IMR-90 (cell line): ENCODE results near the gene GPC6. TPM values are rescaled to one million over a fixed set of nuclear protein-coding genes. Genes with fewer than 3 reads are reported as not detected.
A peak's percentile ranks its signal among the peaks of the same experiment; 100 is the strongest.

Experiments used
- ATAC-seq: fragments of 200-7000 bp; cut with Tn5 transposase; 2 replicates; pipeline ENCODE4 v1.9.1; 2020; ENCODE audit warnings: low read depth, mild to moderate bottlenecking, moderate library complexity
- BruUV-seq: library from RNA; stranded (reverse); fragments of 400-500 nt; replicated peaks from 2 replicates; lab custom pipeline; 2021; lab: Mats Ljungman, UMichigan
- CTCF ChIA-PET: fragments of 300-600 bp; formaldehyde crosslinking; extraction: SDS; loops from one replicate; lab custom pipeline; 2021; ENCODE audit warnings: antibody characterized with exemption; lab: Yijun Ruan, JAX
- POLR2A ChIA-PET: fragments of 300-600 bp; sonication (Branson Sonifier 250); formaldehyde crosslinking; loops from one replicate; lab custom pipeline; 2022; ENCODE audit warnings: antibody characterized with exemption; ENCODE audit not compliant: unreplicated experiment; lab: Charles Lee
- DNase-seq: peaks from one replicate; pipeline ENCODE4 v3.0.0; 2013
- H2AFZ ChIP-seq: replicated peaks from 2 replicates; pipeline ENCODE3; 2013; ENCODE audit warnings: low read length, mild to moderate bottlenecking; ENCODE audit not compliant: poor library complexity
- H2AK5ac ChIP-seq: 2 replicates; pipeline ENCODE4 v1.6.1; 2013; ENCODE audit warnings: low read depth, low read length, inconsistent platforms
- H2AK9ac ChIP-seq: replicated peaks from 2 replicates; pipeline ENCODE3; 2013; ENCODE audit warnings: mild to moderate bottlenecking, low read depth, low read length, moderate library complexity; ENCODE audit not compliant: poor library complexity
- H2BK120ac ChIP-seq: 2 replicates; pipeline ENCODE4 v1.6.1; 2013; ENCODE audit warnings: low read depth, low read length, inconsistent platforms
- H2BK15ac ChIP-seq: 3 replicates; pipeline ENCODE4 v1.6.1; 2013; ENCODE audit warnings: low read depth, low read length, inconsistent platforms
- H2BK20ac ChIP-seq: 2 replicates; pipeline ENCODE4 v1.6.1; 2013; ENCODE audit warnings: low read depth, mild to moderate bottlenecking, inconsistent platforms, low read length, moderate library complexity
- H2BK5ac ChIP-seq: 2 replicates; pipeline ENCODE4 v1.6.1; 2013; ENCODE audit warnings: mild to moderate bottlenecking, low read depth, low read length, inconsistent platforms; ENCODE audit not compliant: poor library complexity, severe bottlenecking
- H3K14ac ChIP-seq: replicated peaks from 2 replicates; pipeline ENCODE4 v1.6.1; 2013; ENCODE audit warnings: low read depth, low read length, inconsistent platforms
- H3K18ac ChIP-seq: 2 replicates; pipeline ENCODE4 v1.6.1; 2013; ENCODE audit warnings: low read depth, low read length, control low read depth
- H3K23ac ChIP-seq: 2 replicates; pipeline ENCODE4 v1.6.1; 2013; ENCODE audit warnings: low read depth, low read length, inconsistent platforms
- H3K27ac ChIP-seq: 2 replicates; pipeline ENCODE4 v1.5.1; 2013; ENCODE audit warnings: mild to moderate bottlenecking, control low read depth, low read length; ENCODE audit not compliant: insufficient read depth
- H3K27me3 ChIP-seq: 2 replicates; pipeline ENCODE4 v1.6.1; 2013; ENCODE audit warnings: low read length; ENCODE audit not compliant: control insufficient read depth, insufficient read depth
- H3K36me3 ChIP-seq: 2 replicates; pipeline ENCODE4 v1.6.1; 2013; ENCODE audit warnings: low read length, mixed read lengths; ENCODE audit not compliant: control insufficient read depth, insufficient read depth
- H3K4ac ChIP-seq: 2 replicates; pipeline ENCODE4 v1.6.1; 2013; ENCODE audit warnings: low read depth, low read length, inconsistent platforms
- H3K4me1 ChIP-seq: 2 replicates; pipeline ENCODE4 v1.6.1; 2013; ENCODE audit warnings: low read length, mixed read lengths; ENCODE audit not compliant: control insufficient read depth, insufficient read depth
- H3K4me2 ChIP-seq: 2 replicates; pipeline ENCODE4 v1.6.1; 2013; ENCODE audit warnings: low read depth, mild to moderate bottlenecking, control low read depth, low read length, moderate library complexity
- H3K4me3 ChIP-seq: 2 replicates; pipeline ENCODE4 v1.5.1; 2013; ENCODE audit warnings: low read depth, mild to moderate bottlenecking, control low read depth, low read length, moderate library complexity; ENCODE audit not compliant: insufficient read depth
- H3K56ac ChIP-seq: 2 replicates; pipeline ENCODE4 v1.6.1; 2013; ENCODE audit warnings: low read length, inconsistent platforms; ENCODE audit not compliant: insufficient read depth; ENCODE audit errors: extremely low read depth
- H3K79me1 ChIP-seq, 2 experiments: 2 replicates each; pipeline ENCODE4 v1.6.1; 2013; ENCODE audit warnings: low read length in 2 of 2, inconsistent platforms in 1 of 2, low read depth in 1 of 2
- H3K9ac ChIP-seq: 2 replicates; pipeline ENCODE4 v1.6.1; 2013; ENCODE audit warnings: low read depth, low read length, control low read depth
- H3K9me1 ChIP-seq: 2 replicates; pipeline ENCODE4 v1.6.1; 2013; ENCODE audit warnings: low read length, inconsistent platforms; ENCODE audit not compliant: insufficient read depth
- H3K9me3 ChIP-seq: 2 replicates; pipeline ENCODE4 v1.6.1; 2013; ENCODE audit warnings: low read length; ENCODE audit not compliant: control insufficient read depth, insufficient read depth
- H4K20me1 ChIP-seq: 2 replicates; pipeline ENCODE4 v1.6.1; 2013; ENCODE audit warnings: low read length, inconsistent platforms; ENCODE audit not compliant: insufficient read depth
- H4K5ac ChIP-seq: 2 replicates; pipeline ENCODE4 v1.6.1; 2013; ENCODE audit warnings: mild to moderate bottlenecking, low read depth, low read length, control low read depth
- H4K8ac ChIP-seq, 2 experiments: 2 replicates each; pipeline ENCODE4 v1.6.1; 2013; ENCODE audit warnings: low read depth in 2 of 2, low read length in 2 of 2, control low read depth in 1 of 2, inconsistent platforms in 1 of 2
- H4K91ac ChIP-seq: 2 replicates; pipeline ENCODE4 v1.6.1; 2013; ENCODE audit warnings: low read depth, low read length, inconsistent platforms; ENCODE audit not compliant: insufficient read depth
- CEBPB ChIP-seq: IDR thresholded peaks from 2 replicates; pipeline ENCODE4 v1.6.1; 2012; ENCODE audit warnings: low read depth, low read length, improper control_type of control experiment
- CHD1 ChIP-seq: IDR thresholded peaks from 2 replicates; pipeline ENCODE4 v1.6.1; 2012; ENCODE audit warnings: low read depth, low read length, improper control_type of control experiment
- ELK1 ChIP-seq: fragments of 150-350 bp; IDR thresholded peaks from 2 replicates; pipeline ENCODE4 v1.6.1; 2016; ENCODE audit warnings: low read depth, mild to moderate bottlenecking, low read length, moderate library complexity, borderline replicate concordance
- FOS ChIP-seq: fragments of 150-350 bp; IDR thresholded peaks from 2 replicates; pipeline ENCODE4 v1.6.1; 2016; ENCODE audit warnings: low read depth, low read length
- MAFK ChIP-seq: IDR thresholded peaks from 2 replicates; pipeline ENCODE4 v1.6.1; 2012; ENCODE audit warnings: low read depth, low read length, improper control_type of control experiment
- MAZ ChIP-seq: IDR thresholded peaks from 2 replicates; pipeline ENCODE4 v1.6.1; 2012; ENCODE audit warnings: low read depth, mild to moderate bottlenecking, low read length, improper control_type of control experiment, moderate library complexity, borderline replicate concordance
- MXI1 ChIP-seq: IDR thresholded peaks from 2 replicates; pipeline ENCODE4 v1.6.1; 2012; ENCODE audit warnings: low read depth, mild to moderate bottlenecking, low read length, moderate library complexity, borderline replicate concordance
- NFE2L2 ChIP-seq: fragments of 150-350 bp; IDR thresholded peaks from 2 replicates; pipeline ENCODE4 v1.6.1; 2016; ENCODE audit warnings: low read depth, mild to moderate bottlenecking, low read length
- POLR2A ChIP-seq: IDR thresholded peaks from 2 replicates; pipeline ENCODE4 v1.6.1; 2012; ENCODE audit warnings: mild to moderate bottlenecking, low read depth, low read length
- RAD21 ChIP-seq: IDR thresholded peaks from 2 replicates; pipeline ENCODE4 v1.6.1; 2012; ENCODE audit warnings: low read length, improper control_type of control experiment
- RCOR1 ChIP-seq: IDR thresholded peaks from 2 replicates; pipeline ENCODE4 v1.6.1; 2012; ENCODE audit warnings: mild to moderate bottlenecking, low read length, improper control_type of control experiment; ENCODE audit not compliant: insufficient replicate concordance
- RFX5 ChIP-seq: IDR thresholded peaks from 2 replicates; pipeline ENCODE4 v1.8.0; 2012; ENCODE audit warnings: low read depth, mild to moderate bottlenecking, low read length, moderate library complexity
- SMC3 ChIP-seq: fragments of 150-350 bp; IDR thresholded peaks from 2 replicates; pipeline ENCODE4 v1.6.1; 2016; ENCODE audit warnings: low read depth, mild to moderate bottlenecking, antibody characterized with exemption, low read length, moderate library complexity
- WGBS, 2 experiments: methylation state at CpG; one replicate each; pipeline versions ENCODE4 v1.1.5 to v1.1.7; 2013; ENCODE audit warnings: missing lambda C conversion rate in 2 of 2; ENCODE audit not compliant: insufficient read length in 1 of 2; ENCODE audit errors: extremely low coverage in 2 of 2; 5-methylcytosine and 5-hydroxymethylcytosine counted together
- dilution Hi-C: fragments of 300-500 bp; cut with HindIII; formaldehyde crosslinking; loops from one replicate; pipeline ENCODE4 v1.14.3; 2018; ENCODE audit warnings: low sequenced_read_pairs; ENCODE audit not compliant: unreplicated experiment
- in situ Hi-C: fragments of 300-500 bp; cut with MboI; formaldehyde crosslinking; loops from 3 replicates; pipeline ENCODE4 v1.14.3; 2019; ENCODE audit warnings: low sequenced_read_pairs, inconsistent platforms, mixed read lengths
- intact Hi-C: fragments of 100-400 bp; cut with micrococcal nuclease; formaldehyde crosslinking; loops from 2 replicates; pipeline ENCODE4 v1.10.0; 2022
- polyA plus RNA-seq, 3 experiments: library from polyadenylated mRNA; depleted of rRNA; stranded (reverse); fragments of >200 nt; gene quantifications; 2 replicates each; pipeline ENCODE4 v1.2.3, GENCODE V29; 2012; ENCODE audit warnings: low replicate concordance in 1 of 3
- total RNA-seq: library from RNA; depleted of rRNA; stranded (reverse); fragments of >200 nt; gene quantifications from 2 replicates; pipeline ENCODE4 v1.2.3, GENCODE V29; 2012
- TF ChIP-seq, protein P1 (sequence below): fragments of 150-350 bp; IDR thresholded peaks from 2 replicates; pipeline ENCODE4 v1.6.1; 2017; ENCODE audit warnings: mild to moderate bottlenecking, antibody characterized with exemption, low read length, low read depth
- TF ChIP-seq, protein P2 (sequence below): conservative IDR thresholded peaks from 2 replicates; pipeline ENCODE4 v1.5.1; 2012; ENCODE audit warnings: mild to moderate bottlenecking, low read depth, low read length, improper control_type of control experiment

Gene GPC6
- total and polyA plus RNA-seq, 2 of the 4 experiments (the other 2 are of a cell fraction) = 14.9 to 39.4 TPM

DNA sequence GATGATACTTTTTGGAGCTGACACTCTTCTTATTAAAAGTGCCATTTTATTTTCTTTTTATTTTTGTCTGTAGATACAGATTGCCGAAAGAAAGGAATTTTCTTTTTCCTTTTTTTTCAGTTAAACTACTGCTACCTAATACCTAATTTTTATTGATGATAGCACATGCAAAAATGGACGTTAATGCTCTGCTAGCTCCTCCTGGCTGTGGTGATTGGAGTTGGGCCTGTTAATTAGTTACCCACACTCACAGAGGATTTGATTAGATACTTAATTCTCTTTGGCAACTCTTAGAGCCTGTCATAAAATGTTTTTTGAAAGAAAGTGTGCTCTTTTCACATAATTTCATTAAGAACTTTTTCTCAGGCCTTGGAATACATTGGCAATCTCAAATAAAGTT lies 886.1 kb downstream of the GPC6 start:
- no TSS peak for BruUV-seq
- no peak overlapping the region for H3K14ac ChIP-seq
- H3K9me1 ChIP-seq = no peaks in the 10 kb centered on the region
- H4K8ac ChIP-seq = no peak overlapping the region; a peak in 1 of 4 replicates
- ATAC-seq = no peak; the same call in 1 of the 2 replicates
- no peak overlapping the region for H2AFZ ChIP-seq
- H3K4me3 ChIP-seq = no peak overlapping the region
- H3K56ac ChIP-seq = no peak overlapping the region
- H3K36me3 ChIP-seq = no peaks in the 10 kb centered on the region
- no peak overlapping the region for H3K27ac ChIP-seq
- H3K79me1 ChIP-seq = no peaks in the 10 kb centered on the region
- H4K91ac ChIP-seq = no peak overlapping the region
- intact Hi-C loops (no loop called here), dilution Hi-C loops (no loop called here), in situ Hi-C loops (no loop called here)
- no peaks in the 10 kb centered on the region for H4K20me1 ChIP-seq
- H3K9me3 ChIP-seq = no peaks in the 10 kb centered on the region
- ChIA-PET POLR2A (no interaction called here), CTCF (interaction anchor here (0.5 kb wide), 1 partner anchor 27 kb away, joined by 6 read pairs; no protein-coding TSS in a partner anchor)
- no peak overlapping the region for H3K9ac ChIP-seq
- no peak overlapping the region for H4K5ac ChIP-seq
- H2BK5ac ChIP-seq = no peak overlapping the region
- peak overlapping the region; percentile 14; the same call in 1 of the 2 replicates for H2BK120ac ChIP-seq
- H3K18ac ChIP-seq = 0 out of 2 replicates have a peak overlapping the region, but pooled peaks have one; percentile 9
- H2AK5ac ChIP-seq = no peak overlapping the region
- H3K23ac ChIP-seq = no peak overlapping the region
- no CpG with 5 or more reads among the region's 2 CpGs for WGBS, 2 experiments
- H3K27me3 ChIP-seq = no peaks in the 10 kb centered on the region
- H2AK9ac ChIP-seq = no peak overlapping the region
- no peak overlapping the region for H3K4me2 ChIP-seq
- no peak for DNase-seq
- H3K4me1 ChIP-seq = peaks cover 2% of the 10 kb centered on the region; the same call in 1 of the 2 replicates
- no peak for TF ChIP-seq CEBPB
- TF ChIP-seq, protein P1, sequence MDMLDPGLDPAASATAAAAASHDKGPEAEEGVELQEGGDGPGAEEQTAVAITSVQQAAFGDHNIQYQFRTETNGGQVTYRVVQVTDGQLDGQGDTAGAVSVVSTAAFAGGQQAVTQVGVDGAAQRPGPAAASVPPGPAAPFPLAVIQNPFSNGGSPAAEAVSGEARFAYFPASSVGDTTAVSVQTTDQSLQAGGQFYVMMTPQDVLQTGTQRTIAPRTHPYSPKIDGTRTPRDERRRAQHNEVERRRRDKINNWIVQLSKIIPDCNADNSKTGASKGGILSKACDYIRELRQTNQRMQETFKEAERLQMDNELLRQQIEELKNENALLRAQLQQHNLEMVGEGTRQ = no peak
- TF ChIP-seq NFE2L2 = no peak
- no peak for TF ChIP-seq CHD1
- TF ChIP-seq, protein P2, sequence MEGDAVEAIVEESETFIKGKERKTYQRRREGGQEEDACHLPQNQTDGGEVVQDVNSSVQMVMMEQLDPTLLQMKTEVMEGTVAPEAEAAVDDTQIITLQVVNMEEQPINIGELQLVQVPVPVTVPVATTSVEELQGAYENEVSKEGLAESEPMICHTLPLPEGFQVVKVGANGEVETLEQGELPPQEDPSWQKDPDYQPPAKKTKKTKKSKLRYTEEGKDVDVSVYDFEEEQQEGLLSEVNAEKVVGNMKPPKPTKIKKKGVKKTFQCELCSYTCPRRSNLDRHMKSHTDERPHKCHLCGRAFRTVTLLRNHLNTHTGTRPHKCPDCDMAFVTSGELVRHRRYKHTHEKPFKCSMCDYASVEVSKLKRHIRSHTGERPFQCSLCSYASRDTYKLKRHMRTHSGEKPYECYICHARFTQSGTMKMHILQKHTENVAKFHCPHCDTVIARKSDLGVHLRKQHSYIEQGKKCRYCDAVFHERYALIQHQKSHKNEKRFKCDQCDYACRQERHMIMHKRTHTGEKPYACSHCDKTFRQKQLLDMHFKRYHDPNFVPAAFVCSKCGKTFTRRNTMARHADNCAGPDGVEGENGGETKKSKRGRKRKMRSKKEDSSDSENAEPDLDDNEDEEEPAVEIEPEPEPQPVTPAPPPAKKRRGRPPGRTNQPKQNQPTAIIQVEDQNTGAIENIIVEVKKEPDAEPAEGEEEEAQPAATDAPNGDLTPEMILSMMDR = no peak
- no peak for TF ChIP-seq ELK1
- no peak for TF ChIP-seq FOS
- no peak for TF ChIP-seq RCOR1
- TF ChIP-seq POLR2A = no peak
- no peak for TF ChIP-seq RFX5
- no peak for TF ChIP-seq RAD21
- no peak for TF ChIP-seq MAZ
- TF ChIP-seq MAFK = no peak
- TF ChIP-seq MXI1 = no peak
- TF ChIP-seq SMC3 = no peak
- no peak overlapping the region for H3K4ac ChIP-seq
- no peak overlapping the region for H2BK20ac ChIP-seq
- H2BK15ac ChIP-seq = no peak overlapping the region
